Medulla oblongata (tissue), 1 donor: ENCODE data around the gene NOBOX.
A peak's percentile ranks its signal among the peaks of the same experiment; 100 is the strongest.
"Not testable (repeated sequence)": the region's sequence is repeated elsewhere in the genome, so short reads cannot be mapped to it uniquely, and the experiment has no call there.

Experiments
- DNase-seq: peaks from one replicate; pipeline ENCODE4 v3.0.0-alpha.2; 2015; ENCODE audit errors: extremely low spot score

NOBOX gene

DNA sequence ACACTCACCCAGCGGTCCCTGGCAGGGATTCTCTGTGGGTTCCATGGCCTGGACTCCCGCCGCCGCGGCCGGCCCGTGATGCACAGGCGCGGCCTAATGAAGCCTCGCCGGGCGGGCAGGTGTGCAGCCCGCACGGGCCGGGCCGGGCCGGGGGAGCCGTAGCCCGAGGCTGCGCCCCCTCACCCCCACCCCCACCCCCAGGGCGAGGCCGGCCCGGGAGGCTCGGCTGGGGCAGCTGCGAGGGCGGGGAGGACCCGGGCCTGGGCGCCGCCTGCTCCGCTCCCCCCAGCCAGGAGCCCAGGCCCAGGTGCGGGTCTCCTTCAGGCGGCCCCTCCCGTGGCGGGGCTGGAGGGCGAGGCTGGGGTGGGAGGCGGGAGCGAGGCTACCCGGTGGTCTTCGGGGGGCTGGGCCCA is at the start of gene NOBOX:
Gene NOBOX, minus strand, starts transcription at position 45 of the 413 bp plus-strand sequence.
- DNase-seq, result no peak

DNA sequence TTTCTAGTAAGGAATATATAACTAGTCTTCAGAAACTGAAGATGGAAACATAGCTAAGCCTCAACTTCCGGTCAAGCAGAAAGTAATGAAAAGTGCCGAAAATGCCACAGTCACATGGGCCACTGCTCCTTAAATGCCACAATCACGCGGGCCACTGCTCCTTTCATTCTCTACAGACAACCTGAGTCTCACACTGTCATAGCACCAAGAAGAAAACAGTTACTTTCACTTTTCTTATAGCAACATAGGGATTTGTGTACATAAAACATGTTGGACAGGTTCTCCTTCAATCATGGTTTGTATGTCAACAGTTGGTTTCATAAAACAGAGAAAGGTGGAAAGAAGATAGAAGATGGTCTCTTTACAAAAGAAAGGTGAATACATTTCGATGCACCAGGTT is 48.6 kb upstream of the NOBOX start:
- no peak for DNase-seq

GRCh38 chr7:144445590-144445989 is 42.1 kb upstream of the NOBOX start:
- DNase-seq, result no peak

- no peak for DNase-seq
Observed at GRCh38 chr7:144439717-144440205, 36.3 kb upstream of the NOBOX start.

DNA sequence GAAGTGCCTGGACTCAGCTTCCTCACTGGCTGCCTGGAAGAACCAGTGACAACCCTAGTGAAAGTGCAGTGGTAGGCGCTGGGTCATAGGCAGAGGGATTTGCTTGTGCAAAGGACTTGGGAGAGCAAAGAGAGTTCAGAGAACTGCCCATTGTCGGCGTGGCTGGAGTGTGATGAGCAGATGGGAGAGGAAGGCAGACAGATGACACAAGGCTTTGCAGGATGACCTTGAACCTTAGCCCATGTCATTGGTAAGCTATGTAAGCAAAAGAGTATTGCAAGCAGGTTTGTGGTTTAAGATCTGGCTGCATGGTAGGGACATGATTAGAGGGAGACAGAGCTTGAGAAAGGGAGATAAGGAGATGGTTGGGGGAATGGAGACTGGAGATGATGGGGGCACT is 35.3 kb upstream of the NOBOX start:
- no peak for DNase-seq

GRCh38 chr7:144437370-144438191 is 34.1 kb upstream of the NOBOX start:
- peak; percentile 64 for DNase-seq

GRCh38 chr7:144436500-144436899 is 33.0 kb upstream of the NOBOX start:
- no peak for DNase-seq

DNA sequence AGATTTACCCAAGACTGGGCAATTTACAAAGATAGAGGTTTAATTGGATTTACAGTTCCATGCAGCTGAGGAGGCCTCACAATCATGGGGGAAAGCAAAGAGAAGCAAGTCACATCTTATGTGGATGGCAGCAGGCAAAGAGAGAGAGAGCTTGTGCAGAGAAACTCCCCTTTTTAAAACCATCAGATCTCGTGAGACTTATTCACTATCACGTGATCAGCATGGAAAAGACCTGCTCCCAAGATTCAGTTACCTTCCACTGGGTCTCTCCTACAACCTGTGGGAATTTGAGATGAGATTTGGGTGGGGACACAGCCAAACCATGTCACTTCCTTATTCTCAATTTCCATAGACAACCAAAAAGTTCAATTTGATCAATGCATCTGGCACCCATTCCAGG is 24.9 kb upstream of the NOBOX start:
- no peak for DNase-seq

DNA sequence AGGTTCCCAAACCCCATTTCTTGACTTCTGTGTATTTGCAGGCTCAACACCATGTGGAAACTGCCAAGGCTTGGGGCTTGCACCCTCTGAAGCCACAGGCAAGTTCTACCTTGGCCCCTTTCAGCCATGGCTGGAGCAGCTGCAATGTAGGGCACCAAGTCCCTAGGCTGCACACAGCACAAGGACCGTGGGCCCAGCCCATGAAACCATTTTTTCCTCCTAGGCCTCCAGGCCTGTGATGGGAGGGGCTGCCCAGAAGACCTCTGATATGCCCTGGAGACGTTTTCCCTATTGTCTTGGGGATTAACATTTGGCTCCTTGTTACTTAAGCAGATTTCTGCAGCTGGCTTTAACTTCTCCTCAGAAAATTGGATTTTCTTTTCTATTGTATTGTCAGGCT is 24.0 kb upstream of the NOBOX start:
- not testable (repeated sequence) for DNase-seq

DNA sequence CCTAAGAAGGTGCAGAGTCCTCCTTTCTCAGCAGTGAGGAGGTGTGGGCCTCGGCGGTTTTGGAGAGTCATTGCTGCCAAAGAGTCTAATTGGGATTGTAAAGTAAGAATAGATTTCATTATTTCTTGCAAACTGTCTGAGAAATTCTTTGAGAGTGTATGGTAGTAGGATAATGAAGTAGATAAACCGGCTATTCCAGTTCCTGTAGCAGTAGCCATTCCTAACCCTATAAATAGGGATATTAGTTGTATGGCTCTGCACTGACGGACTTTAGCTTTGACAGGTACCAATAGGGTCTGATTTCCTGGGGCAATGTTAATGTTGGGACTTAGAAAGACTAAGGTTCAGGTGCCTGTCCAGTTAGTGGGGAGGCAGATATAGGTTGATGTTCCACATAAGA is 15.4 kb upstream of the NOBOX start:
- DNase-seq, result not testable (repeated sequence)

- no peak for DNase-seq
Observed at GRCh38 chr7:144416341-144416740, 12.8 kb upstream of the NOBOX start.

DNA sequence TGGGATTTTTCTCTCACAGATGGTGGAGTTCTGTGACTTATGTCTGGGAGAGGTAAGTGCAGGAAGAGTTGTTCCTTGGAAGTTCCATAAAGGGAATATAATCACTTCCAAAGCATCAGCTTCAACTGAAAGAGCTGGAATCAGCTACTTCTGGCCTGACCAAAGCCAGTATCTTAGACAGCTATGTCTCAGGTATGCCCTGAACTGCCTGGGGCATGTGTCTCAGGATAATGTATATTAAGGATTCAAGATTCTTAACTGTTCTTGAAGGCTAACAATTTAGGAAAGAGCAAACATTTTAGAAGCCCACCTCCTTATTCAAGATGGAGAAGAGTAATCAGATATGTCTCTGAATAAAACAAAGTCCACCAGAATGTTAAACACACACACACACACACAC is 12.4 kb upstream of the NOBOX start:
- no peak for DNase-seq

- no peak for DNase-seq
Observed at GRCh38 chr7:144414815-144415214, 11.3 kb upstream of the NOBOX start.

DNA sequence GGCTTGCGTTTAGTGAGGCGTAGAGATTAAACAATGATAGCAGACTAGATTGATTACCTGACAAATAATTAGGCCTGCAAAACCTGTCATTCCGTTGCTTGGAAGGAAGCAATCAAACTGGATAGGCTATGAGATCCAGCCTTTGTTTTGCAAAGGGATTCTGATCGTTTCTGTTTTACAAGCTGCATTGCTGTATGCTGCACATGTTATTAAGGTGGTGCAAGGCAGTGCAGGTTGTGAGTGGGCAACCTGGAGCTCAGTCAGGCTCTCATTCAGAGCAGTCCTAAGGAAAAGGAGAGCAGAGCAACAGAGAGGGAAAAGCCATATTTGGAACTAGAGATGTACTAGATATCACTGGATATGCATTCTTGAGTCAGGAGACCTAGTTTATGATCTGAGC is 6.9 kb upstream of the NOBOX start:
- no peak for DNase-seq

GRCh38 chr7:144408121-144408520 is 4.6 kb upstream of the NOBOX start:
- DNase-seq, result no peak

DNA sequence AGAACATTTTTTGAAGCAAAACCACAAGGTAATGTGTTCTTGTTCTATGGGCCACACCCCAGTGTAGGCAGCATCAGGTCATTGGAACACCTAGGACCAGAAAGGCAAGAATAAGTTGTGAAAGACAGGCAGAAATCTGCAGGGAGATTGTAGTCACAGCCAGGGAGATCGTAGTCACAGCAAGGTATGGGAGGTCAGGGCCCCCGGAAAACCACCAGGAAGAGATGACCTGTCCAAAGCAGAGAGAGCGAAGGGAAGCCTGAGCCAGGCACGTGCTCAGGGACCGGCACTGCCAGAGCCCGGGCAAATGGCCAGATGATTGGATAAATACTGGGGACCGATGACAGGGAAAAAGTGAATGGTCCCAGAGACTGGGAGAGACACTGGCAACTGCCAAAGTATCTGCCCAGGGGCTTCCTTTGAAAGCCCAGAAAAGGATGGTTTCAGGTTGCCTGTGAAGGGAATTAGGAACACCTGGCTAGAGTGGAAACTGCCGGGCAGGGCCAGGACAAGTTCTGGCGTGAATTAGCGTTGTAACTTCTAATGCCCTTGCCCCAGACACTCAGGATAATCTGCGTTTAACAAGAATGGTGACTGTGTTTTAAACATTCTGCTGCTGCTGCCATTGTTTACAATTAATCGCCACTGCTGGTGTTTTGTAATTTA is 3.9 kb upstream of the NOBOX start:
- DNase-seq, result no peak

DNA sequence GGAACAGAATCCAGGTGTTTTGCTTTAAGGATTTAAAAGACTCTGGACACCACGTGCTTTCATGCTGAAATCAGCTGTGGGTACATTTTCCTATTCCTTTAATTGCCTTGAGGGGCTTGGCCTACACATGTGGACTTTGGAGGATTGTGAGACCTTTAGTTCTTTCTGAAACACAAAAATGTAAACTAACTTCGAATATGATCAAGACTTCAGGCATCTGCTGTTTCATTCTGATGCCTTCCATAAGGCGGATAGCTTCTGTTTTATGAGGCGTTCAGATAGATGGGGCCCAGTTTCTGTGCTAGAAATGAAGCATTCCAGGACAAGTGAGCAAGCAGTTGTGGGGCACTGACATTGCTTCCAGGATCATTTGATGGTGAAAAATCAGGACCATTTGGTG is 1.5 kb upstream of the NOBOX start:
- no peak for DNase-seq

DNA sequence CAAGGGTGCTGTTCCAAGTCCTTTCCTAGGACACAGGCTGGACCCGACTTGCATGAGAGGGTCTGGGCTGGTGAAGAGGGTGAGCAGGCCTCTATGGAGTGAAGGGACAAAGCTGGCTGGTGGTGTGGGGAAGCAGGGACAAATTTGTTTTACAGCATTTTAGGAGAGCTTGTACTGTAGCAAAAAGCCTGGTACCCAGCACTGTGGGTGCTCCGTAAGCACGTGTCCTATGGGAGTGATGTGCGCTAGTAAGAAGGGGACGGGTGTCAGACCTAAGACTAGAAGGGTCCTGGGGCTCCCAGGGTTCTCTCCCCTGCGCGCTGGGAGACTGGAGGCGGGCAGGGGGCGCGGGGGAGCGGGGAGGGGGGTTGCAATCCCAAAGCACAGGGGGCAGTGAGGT is 391 bp downstream of the NOBOX start:
- no peak for DNase-seq

DNA sequence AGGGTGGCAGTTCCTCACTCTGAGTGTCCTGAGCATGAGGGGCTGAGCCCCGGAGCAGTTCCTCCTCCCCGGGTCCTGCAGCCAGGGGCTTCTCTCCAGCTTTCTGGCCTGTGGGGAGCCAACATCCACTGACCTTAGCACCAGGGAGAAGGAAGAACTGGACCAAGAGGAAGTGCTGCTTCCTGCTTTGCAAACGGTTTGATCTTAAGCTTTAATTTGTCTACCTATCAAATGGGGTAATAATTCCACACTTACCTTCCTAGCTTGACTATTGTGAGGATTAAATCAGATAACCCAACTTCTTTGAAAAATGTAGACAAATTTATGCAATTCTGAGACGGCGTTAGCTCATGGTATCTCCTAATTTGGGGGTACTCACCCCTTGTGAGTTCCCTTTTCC is 2.0 kb downstream of the NOBOX start:
- DNase-seq, result no peak

- no peak for DNase-seq
Observed at GRCh38 chr7:144399946-144400345, 3.5 kb downstream of the NOBOX start.

DNA sequence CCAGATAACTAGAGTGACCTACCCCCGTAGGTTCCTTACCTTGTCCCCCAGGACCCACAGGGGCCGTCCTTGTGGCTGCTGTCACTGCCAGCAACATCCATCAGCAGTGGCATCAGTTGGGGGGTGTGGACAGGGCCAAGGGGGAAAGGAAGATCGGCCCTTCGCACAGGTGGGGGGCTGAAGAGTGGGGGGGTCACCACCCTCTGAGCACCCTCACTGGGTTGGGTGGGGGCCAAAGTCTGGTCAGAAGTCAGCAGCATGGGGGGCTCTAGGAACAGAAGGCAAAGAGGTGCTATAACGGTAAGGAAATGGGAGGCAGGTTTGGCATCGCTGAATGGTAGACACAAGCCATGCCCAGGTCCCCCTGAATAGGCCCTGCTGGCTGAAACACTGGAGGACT is 4.6 kb downstream of the NOBOX start:
- no peak for DNase-seq

GRCh38 chr7:144398291-144398690 is 5.2 kb downstream of the NOBOX start:
- DNase-seq, result no peak

GRCh38 chr7:144397086-144397485 is 6.4 kb downstream of the NOBOX start:
- no peak for DNase-seq
